SU-DHL-6 (cell line): ENCODE measurements around the gene CD300A.

Experiments
- CTCF ChIP-seq: fragments of 200-600 bp; sonication (generic); IDR thresholded peaks from one replicate; pipeline ENCODE4 v1.5.1; 2017; ENCODE audit warnings: antibody characterized with exemption, mild to moderate bottlenecking, low read length, moderate library complexity; ENCODE audit not compliant: insufficient read depth, poor library complexity, severe bottlenecking
- EZH2phosphoT487 ChIP-seq: fragments of 200-600 bp; sonication (generic), shearing (Covaris generic); conservative IDR thresholded peaks from 2 replicates; pipeline ENCODE4 v1.6.1; 2018; ENCODE audit warnings: mild to moderate bottlenecking, antibody characterized with exemption, low read length, moderate library complexity, mixed read lengths

GRCh38 chr17:74453665-74454196 lies 12.7 kb upstream of the CD300A start:
- no peak for TF ChIP-seq EZH2phosphoT487
- no peak for TF ChIP-seq CTCF
